GM19395 (cell line): ENCODE measurements around the gene MUC4.
"Not testable (repeated sequence)": the region's sequence is repeated elsewhere in the genome, so short reads cannot be mapped to it uniquely, and the experiment has no call there.

Source experiments
- ATAC-seq: cut with Tn5 transposase; IDR thresholded peaks from one replicate; pipeline ENCODE4 v1.9.1; 2021; ENCODE audit warnings: mild to moderate bottlenecking, moderate library complexity; ENCODE audit not compliant: unreplicated experiment

The MUC4 gene

GRCh38 chr3:195790901-195791300 is 20.8 kb downstream of the MUC4 start:
- no peak for ATAC-seq

DNA sequence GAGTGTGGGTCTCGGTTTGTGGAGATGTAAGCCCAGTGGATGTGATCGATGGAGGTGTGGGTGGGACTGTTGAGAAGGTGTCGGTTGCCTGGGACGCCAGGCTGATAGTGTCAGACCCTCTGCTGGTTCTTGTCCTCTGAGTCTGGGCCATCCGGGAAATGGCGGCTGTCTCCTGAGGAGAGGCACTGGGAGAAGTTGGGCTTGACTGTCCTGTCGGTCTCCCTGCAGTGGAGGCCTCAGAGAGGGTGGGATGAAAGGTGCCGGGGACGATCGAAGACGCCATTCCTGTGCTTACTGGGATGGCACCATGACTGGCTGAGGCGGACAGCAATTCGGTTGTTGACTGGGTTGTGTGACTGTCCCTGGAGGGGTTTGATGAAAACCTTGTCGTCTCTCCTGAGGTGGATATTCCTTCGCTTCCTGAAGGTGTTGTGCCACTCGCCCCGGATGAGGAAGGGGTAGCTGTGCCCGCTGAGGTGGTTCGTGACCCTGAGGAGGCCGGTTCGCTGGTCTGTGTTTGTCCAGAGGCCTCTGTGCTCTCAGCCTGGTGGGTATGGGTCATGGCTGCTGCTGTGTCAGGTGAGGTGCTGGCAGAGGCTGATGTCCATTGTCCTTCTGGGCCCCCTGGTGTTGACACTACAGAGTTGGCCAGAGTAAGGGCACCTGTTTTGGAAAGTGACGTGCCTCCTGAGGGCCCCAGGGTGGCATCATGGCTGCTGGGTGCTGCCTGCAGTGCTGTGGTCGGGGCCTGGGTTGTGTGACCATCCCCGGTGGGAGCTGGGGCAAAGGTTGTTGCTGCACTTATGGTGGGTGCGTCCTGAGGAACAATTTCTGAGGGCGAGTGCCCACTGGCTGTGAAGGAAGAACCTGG is 22.8 kb downstream of the MUC4 start:
- ATAC-seq, result no peak

- not testable (repeated sequence) for ATAC-seq
Measured at GRCh38 chr3:195785781-195786405, 25.8 kb downstream of the MUC4 start.

DNA sequence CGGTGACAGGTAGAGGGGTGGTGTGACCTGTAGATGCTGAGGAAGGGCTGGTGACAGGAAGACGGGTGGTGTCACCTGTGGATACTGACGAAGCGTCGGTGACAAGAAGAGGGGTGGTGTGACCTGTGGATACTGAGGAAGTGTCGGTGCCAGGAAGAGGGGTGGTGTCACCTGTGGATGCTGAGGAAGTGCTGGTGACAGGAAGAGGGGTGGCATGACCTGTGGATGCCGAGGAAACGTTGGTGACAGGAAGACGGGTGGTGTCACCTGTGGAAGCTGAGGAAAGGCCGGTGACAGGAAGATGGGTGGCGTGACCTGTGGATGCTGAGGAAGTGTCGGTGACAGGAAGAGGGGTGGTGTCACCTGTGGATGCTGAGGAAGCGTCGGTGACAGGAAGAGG is 27.7 kb downstream of the MUC4 start:
- not testable (repeated sequence) for ATAC-seq

DNA sequence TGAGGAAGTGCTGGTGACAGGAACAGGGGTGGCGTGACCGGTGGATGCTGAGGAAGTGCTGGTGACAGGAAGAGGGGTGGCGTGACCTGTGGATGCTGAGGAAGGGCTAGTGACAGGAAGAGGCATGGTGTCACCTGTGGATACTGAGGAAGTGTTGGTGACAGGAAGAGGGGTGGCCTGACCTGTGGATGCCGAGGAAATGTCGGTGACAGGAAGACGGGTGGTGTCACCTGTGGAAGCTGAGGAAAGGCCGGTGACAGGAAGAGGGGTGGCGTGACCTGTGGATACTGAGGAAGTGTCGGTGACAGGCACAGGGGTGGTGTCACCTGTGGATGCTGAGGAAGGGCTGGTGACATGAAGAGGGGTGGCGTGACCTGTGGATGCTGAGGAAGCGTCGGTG is 30.5 kb downstream of the MUC4 start:
- not testable (repeated sequence) for ATAC-seq

- ATAC-seq, result no peak
Measured at GRCh38 chr3:195777975-195778374, 33.8 kb downstream of the MUC4 start.

DNA sequence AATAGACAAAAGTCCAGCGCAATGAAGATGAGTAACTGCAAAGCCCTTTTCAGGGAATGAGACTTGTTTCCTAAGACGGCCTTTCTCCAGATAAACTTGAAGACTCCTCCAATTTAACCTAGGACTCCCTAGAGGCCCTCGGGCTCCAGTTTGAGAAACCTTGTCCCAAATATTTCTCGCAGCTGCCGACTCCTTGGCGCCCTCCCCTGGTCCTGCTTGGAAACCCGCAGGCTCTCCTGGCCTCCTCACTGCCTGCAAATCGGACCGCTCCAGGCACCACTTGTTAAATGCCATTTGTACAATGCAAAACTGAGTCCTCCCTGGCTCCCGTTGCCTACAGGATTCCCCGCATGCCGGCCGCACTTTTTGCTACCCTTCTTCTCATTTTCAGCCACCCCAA is 36.8 kb downstream of the MUC4 start:
- ATAC-seq, result no peak

DNA sequence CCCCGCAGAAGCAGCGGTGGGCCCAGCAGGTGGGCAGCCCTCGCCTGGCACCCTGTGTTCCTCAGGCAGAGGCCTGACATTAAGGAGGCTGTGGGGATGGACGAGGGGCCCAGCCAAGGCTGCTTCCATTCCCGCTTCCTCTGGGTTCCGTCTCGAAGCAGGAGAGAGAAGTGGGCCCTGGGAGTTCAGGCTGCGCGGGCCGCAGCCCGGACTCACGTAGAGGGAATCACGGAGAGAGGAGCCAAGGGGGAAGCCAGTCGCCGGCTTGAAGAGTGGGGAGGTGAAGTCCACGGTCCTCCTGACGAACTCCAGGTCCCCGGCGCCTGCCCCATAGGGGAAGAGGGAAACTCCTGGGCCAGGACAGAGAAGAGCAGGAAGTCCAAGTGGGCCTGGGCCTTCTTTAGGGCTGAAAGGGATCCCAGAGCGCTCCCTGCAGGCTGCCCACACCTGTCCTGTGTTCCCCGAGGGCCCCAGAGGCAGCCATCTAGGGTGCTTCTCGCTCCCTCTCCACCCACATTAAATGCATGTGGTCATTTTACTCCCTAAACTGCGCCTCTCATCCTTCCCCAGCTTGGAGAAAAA is 37.7 kb downstream of the MUC4 start:
- no peak for ATAC-seq

DNA sequence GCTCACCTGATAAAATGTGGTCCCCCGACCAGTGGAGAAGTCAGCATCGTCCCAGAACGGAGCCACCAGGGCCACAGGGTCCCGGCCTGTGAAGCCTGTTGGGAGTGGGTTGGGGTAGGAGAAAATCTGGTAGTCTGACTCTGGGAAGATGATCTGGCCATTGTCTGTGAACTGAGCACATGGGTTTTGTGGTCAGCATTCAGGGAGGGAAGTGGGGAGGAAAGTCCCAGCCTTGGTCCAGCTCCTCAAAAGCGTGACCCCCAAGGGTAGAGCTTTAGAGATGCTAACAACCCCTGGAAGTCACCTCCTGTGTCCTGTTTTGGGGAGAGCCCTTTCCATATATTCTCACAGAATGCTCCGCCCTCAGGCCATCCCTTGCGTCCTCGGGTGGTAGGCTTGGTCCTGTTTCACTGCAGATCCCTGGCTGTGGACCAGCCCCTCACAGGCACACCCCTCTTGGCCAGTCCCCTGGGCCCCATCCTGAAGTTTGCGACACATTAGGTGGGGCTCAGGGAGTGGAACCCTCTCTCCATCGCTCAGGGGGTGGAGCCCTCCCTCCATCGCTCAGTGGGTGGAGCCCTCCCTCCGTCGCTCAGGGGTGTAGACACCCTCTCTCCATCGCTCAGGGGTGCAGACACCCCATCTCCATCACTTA is 40.0 kb downstream of the MUC4 start:
- no peak for ATAC-seq

DNA sequence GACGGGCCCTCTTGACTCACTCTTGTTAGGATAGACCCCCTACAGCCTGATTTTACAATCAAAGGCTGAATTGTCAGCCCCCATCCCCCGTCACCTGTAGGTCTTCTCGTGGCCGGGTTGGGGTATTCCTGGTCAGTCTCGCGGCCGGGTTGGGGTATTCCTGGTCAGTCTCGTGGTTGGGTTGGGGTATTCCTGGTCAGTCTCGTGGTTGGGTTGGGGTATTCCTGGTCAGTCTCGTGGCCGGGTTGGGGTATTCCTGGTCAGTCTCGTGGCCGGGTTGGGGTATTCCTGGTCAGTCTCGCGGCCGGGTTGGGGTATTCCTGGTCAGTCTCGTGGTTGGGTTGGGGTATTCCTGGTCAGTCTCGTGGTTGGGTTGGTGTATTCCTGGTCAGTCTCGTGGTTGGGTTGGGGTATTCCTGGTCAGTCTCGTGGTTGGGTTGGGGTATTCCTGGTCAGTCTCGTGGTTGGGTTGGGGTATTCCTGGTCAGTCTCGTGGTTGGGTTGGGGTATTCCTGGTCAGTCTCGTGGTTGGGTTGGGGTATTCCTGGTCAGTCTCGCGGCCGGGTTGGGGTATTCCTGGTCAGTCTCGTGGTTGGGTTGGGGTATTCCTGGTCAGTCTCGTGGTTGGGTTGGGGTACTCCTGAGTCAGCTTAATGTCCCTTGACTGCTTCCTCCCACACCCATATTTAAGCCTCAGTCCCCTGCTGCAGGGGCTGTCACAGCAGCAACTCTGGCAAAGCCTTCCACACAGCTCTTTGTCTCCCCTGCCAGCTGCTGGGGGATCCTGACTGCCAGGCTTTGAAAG is 40.7 kb downstream of the MUC4 start:
- not testable (repeated sequence) for ATAC-seq

- no peak for ATAC-seq
Measured at GRCh38 chr3:195770081-195770840, 41.5 kb downstream of the MUC4 start.

DNA sequence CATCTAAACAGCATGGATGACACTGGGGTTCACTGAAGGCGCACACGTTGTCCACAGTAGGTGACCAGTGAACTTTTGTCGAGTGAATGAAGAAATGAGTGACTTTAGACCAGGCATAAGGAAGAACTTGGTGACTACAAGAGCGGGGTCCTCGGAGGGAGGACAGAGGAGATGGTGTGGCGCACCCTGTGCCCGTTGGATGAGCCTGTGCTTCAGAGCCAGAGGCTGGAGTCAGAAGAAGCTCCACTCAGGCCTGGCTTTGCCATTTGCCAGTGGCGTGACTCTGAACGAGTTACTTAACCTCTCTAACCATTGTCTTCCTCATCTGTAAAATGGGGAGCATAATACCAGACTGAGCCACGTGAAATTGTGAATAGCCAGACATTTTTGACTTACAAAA is 42.2 kb downstream of the MUC4 start:
- no peak for ATAC-seq

GRCh38 chr3:195768831-195769303 is 42.9 kb downstream of the MUC4 start:
- no peak for ATAC-seq

DNA sequence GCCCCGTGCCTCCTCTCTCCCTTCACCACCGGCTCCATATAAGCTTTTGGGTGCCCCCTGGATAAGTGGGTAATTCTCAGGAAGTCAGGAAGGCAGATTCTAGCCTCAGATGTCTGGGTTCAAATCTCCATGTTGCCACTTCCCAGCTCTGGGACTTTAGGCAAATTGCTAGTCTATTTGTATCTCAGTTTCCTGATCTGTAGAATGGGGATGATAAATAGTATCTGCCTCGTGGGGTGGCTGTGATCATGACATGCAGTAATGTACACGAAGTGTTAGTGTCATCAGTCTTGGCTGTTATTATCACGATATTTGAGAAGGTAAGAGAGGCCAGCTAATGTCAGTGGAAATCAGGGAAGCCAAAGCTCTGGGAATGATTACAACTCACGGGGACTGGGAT is 43.3 kb downstream of the MUC4 start:
- ATAC-seq, result no peak

- no peak for ATAC-seq
Measured at GRCh38 chr3:195767792-195768191, 43.9 kb downstream of the MUC4 start.

DNA sequence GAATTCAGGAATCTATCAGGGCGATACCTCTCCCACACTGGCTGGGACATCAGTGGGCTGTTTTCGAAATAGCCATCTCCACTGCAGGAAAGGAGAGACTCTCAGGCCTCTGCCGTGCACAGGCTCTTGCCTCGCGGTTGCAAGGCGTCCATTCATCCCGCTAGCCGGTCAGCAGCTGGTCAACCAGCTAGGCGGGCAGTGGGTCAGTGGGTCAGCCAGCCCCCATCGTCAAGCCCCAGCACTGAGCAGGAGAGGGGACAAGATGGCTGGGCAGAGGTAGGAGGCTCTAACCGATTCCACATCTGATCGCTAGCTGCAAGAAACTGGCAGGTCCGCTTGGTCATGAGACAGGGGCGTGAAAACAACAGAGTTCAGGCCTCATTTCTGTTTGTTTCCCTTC is 45.1 kb downstream of the MUC4 start:
- no peak for ATAC-seq

GRCh38 chr3:195764961-195765706 is 46.6 kb downstream of the MUC4 start:
- no peak for ATAC-seq

- ATAC-seq, result no peak
Measured at GRCh38 chr3:195763843-195764825, 47.6 kb downstream of the MUC4 start.
